Measurements from ENCODE around the gene PNMA8B.
"Not testable (repeated sequence)": the region's sequence is repeated elsewhere in the genome, so short reads cannot be mapped to it uniquely, and the experiment has no call there.

Gene PNMA8B

DNA sequence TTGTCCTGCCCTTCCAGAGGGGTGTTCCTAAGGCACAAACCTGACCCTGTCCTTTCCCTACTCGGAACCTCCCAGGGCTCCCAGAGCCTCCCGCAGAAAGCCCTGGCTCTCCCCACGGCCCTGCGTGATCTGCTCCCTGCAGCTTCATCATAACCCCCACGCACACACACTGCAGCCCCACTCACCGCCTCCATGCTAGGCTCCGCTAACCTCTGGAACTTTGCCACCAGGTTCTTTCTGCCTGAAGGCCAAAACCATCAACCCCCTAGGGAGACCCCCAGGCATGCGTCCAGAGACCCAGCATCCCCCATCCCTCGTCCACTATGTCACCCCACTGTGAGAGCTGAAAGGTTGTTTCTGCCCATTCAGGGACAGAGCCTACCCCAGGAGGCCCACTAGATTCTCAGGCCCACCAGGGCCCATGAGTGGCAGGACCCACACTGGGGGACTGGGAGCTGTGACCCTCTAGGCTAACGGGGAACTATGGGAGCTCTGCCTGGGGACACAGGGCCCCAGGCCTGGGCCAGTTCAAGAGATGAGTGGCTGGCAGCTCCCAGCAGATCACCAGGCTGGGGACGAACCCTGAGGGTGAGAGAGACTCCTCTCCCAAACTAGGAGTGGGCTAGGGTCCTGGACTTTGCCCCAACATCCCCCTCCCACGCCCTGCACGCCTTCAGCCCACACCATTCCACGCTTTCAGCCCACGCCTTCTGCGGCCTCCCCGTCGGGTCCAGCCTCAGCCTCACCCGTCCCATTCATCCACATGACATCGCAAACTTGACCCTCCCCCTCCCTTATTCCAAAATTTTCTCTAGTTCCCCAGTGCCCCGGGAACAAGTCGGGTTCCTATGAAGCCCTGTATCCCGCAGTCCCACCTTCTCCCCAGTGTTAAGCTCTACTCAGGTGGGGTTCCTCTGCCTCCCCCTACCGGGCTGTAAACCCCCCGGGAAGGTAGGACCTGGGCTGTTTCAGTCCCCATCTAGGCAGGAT, 33.2 kb upstream of the PNMA8B start:
- H3K4me1 ChIP-seq (ENCODE audit: control insufficient read depth in 1 of 2, insufficient read depth in 2 of 2, low read length in 2 of 2), result peaks cover 0 to 7% of the 10 kb centered on the region in 2 donors
- peaks cover 7% of the 10 kb centered on the region for H3K27me3 ChIP-seq (ENCODE audit: low read depth, low read length)
- H3K9me3 ChIP-seq (ENCODE audit: control insufficient read depth in 1 of 2, low read length in 2 of 2), result no peaks in the 10 kb centered on the region
- no peaks in the 10 kb centered on the region for H3K36me3 ChIP-seq (ENCODE audit: control insufficient read depth in 1 of 2, insufficient read depth in 2 of 2, low read length in 2 of 2)
- H3K4me3 ChIP-seq (ENCODE audit: low read depth in 1 of 2, low read length in 2 of 2), result no peak overlapping the region
- no peak overlapping the region for H3K27ac ChIP-seq (ENCODE audit: low read length)

DNA sequence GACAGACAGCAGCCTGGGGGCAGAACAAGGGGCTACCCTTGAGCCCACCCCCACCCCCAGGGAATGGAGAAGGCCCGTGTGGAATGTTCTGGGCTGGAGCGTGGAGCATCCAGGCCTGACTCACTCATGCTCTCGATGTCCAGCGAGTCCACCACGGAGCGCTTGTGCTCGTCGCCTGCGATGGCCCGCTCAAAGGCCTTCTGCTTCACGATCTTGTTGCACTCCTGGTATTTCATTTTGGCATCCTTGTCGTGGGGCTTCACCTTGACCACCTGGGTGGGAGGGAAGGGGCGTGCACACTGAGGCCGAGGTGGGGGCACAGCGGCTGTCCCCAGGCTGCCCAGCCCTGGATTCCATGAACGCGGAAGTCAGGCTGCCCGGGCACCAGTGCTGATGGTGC, 31.1 kb upstream of the PNMA8B start:
- H3K4me1 ChIP-seq (ENCODE audit: control insufficient read depth in 1 of 2, insufficient read depth in 2 of 2, low read length in 2 of 2), result not testable (repeated sequence)

DNA sequence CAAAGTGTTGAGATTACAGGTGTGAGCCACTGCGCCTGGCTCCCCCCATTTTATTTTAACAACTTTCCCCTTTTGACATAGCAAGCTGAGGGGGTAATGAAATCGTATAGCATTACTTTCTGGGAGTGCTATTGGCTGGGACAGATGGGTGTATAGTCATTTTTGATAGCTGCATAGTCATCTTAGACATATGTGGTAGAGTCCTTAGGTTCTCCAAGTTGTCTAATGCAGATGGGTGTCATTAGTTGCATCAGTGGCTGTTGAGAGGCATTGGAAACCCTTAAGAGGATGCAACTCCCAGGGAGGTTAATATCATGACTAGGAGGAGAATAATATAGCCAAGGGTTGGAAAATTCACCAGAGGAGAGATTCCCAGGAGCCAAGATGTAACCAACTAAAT, 28.6 kb upstream of the PNMA8B start:
- H3K9me3 ChIP-seq (ENCODE audit: control insufficient read depth in 1 of 2, low read length in 2 of 2), result no peaks in the 10 kb centered on the region
- H3K27me3 ChIP-seq (ENCODE audit: low read depth, low read length), result peaks cover 6% of the 10 kb centered on the region
- H3K4me1 ChIP-seq (ENCODE audit: control insufficient read depth in 1 of 2, insufficient read depth in 2 of 2, low read length in 2 of 2), result peaks cover 0 to 3% of the 10 kb centered on the region in 2 donors
- no peak overlapping the region for H3K4me3 ChIP-seq (ENCODE audit: low read depth in 1 of 2, low read length in 2 of 2)
- H3K27ac ChIP-seq (ENCODE audit: low read length), result no peak overlapping the region
- no peaks in the 10 kb centered on the region for H3K36me3 ChIP-seq (ENCODE audit: control insufficient read depth in 1 of 2, insufficient read depth in 2 of 2, low read length in 2 of 2)

More for the DNA sequence above, 31.1 kb upstream of the PNMA8B start:
- H3K27me3 ChIP-seq (ENCODE audit: low read depth, low read length); H3K36me3 ChIP-seq (ENCODE audit: control insufficient read depth in 1 of 2, insufficient read depth in 2 of 2, low read length in 2 of 2); H3K4me3 ChIP-seq (ENCODE audit: low read depth in 1 of 2, low read length in 2 of 2); H3K9me3 ChIP-seq (ENCODE audit: control insufficient read depth in 1 of 2, low read length in 2 of 2); H3K27ac ChIP-seq (ENCODE audit: low read length): not testable (repeated sequence)

DNA sequence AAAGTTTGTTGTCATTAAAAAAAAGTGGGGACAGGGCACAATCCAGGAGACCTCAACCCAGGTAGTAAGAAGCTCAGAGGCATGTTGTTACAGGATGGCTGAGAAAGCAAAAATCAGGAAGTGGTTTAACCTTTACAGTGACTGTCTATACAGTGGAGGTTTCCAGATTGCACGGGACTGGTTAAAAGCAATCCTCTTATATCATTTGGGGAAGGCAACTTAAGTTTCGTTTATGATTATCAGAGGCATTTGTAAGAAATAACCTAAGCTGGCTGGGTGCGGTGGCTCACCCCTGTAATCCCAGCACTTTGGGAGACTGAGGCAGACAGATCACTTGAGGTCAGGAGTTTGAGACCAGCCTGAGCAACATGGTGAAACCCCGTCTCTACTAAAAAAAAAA, 27.3 kb upstream of the PNMA8B start:
- not testable (repeated sequence) for H3K36me3 ChIP-seq (ENCODE audit: control insufficient read depth in 1 of 2, insufficient read depth in 2 of 2, low read length in 2 of 2); H3K9me3 ChIP-seq (ENCODE audit: control insufficient read depth in 1 of 2, low read length in 2 of 2); H3K4me3 ChIP-seq (ENCODE audit: low read depth in 1 of 2, low read length in 2 of 2); H3K27ac ChIP-seq (ENCODE audit: low read length); H3K4me1 ChIP-seq (ENCODE audit: control insufficient read depth in 1 of 2, insufficient read depth in 2 of 2, low read length in 2 of 2); H3K27me3 ChIP-seq (ENCODE audit: low read depth, low read length)

DNA sequence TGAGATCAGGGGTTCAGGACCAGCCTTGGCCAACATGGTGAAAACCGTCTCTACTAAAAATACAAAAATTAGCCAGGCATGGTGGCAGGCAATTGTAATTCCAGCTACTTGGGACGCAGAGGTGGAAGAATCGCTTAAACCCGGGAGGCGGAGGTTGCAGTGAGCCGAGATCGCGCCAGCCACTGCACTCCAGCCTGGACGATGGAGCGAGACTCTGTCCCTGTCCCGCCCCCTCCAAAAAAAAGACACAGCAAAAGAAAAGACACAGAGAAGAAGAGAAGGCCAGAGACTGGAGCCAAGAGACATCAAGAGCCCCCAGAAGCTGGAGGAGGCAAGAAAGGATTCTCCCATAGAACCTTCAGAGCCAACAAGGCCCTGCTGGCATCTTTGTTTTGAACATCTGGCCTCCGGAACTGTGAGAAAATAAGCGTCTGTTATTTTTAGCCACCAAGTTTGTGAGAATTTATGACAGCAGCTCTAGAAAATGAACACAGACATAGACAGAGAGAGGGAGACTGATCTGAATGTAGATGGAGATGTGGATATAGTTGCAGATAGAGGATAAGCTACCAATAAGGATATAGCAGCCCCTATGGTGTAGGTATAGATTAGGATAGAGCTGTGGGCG, 25.7 kb upstream of the PNMA8B start:
- Histone ChIP-seq H3K27me3 (ENCODE audit: low read depth, low read length) (no peaks in the 10 kb centered on the region), H3K4me1 (ENCODE audit: control insufficient read depth in 1 of 2, insufficient read depth in 2 of 2, low read length in 2 of 2) (no peaks in the 10 kb centered on the region), H3K27ac (ENCODE audit: low read length) (no peak overlapping the region), H3K4me3 (ENCODE audit: low read depth in 1 of 2, low read length in 2 of 2) (no peak overlapping the region), H3K9me3 (ENCODE audit: control insufficient read depth in 1 of 2, low read length in 2 of 2) (no peaks in the 10 kb centered on the region), H3K36me3 (ENCODE audit: control insufficient read depth in 1 of 2, insufficient read depth in 2 of 2, low read length in 2 of 2) (no peaks in the 10 kb centered on the region)

DNA sequence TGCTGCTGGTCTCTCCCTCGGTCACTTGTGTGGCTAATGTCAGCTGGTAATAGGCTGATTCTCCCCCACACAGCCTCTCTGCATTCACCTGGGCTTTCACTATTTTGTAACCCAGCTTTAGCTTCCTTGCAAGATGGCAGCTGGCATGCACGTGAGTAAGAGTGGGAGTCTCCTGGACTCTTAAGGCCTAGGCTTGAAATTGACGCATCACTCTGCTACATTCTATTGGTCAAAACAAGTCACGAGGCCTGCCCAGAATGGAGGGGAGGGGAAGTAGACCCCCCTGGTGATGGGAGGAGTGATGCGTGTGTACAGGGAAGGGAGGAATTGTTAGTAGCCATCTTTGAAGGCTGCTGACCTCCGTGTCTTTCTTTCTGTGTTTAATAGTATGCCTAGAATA, 24.9 kb upstream of the PNMA8B start:
- no peaks in the 10 kb centered on the region for H3K4me1 ChIP-seq (ENCODE audit: control insufficient read depth in 1 of 2, insufficient read depth in 2 of 2, low read length in 2 of 2)
- no peaks in the 10 kb centered on the region for H3K36me3 ChIP-seq (ENCODE audit: control insufficient read depth in 1 of 2, insufficient read depth in 2 of 2, low read length in 2 of 2)

DNA sequence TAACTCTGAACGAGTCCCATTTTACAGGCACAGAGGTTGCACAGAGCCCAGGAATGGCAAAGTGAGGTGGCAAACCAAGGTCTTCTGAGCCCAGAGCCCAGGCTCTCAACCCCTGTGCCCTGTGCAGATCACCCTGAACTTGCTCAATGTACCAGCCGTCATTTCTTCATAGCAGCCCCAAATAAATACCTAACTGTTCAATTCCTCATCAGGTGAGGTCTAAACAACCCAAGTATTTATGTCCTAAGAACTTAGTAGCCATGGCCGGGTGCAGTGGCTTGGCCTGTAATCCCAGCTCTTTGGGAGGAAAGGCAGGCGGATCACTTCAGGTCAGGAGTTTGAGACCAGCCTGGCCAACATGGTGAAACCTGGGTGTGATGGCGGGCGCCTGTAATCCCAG, 21.8 kb upstream of the PNMA8B start:
- no peaks in the 10 kb centered on the region for H3K9me3 ChIP-seq (ENCODE audit: control insufficient read depth in 1 of 2, low read length in 2 of 2)
- H3K4me3 ChIP-seq (ENCODE audit: low read depth in 1 of 2, low read length in 2 of 2), result no peak overlapping the region
- H3K4me1 ChIP-seq (ENCODE audit: control insufficient read depth in 1 of 2, insufficient read depth in 2 of 2, low read length in 2 of 2), result no peaks in the 10 kb centered on the region
- H3K27me3 ChIP-seq (ENCODE audit: low read depth, low read length), result no peaks in the 10 kb centered on the region
- no peaks in the 10 kb centered on the region for H3K36me3 ChIP-seq (ENCODE audit: control insufficient read depth in 1 of 2, insufficient read depth in 2 of 2, low read length in 2 of 2)
- no peak overlapping the region for H3K27ac ChIP-seq (ENCODE audit: low read length)

More for the DNA sequence above, 24.9 kb upstream of the PNMA8B start:
- Histone ChIP-seq H3K27me3 (ENCODE audit: low read depth, low read length) (no peaks in the 10 kb centered on the region), H3K4me3 (ENCODE audit: low read depth in 1 of 2, low read length in 2 of 2) (no peak overlapping the region), H3K9me3 (ENCODE audit: control insufficient read depth in 1 of 2, low read length in 2 of 2) (no peaks in the 10 kb centered on the region), H3K27ac (ENCODE audit: low read length) (no peak overlapping the region)

DNA sequence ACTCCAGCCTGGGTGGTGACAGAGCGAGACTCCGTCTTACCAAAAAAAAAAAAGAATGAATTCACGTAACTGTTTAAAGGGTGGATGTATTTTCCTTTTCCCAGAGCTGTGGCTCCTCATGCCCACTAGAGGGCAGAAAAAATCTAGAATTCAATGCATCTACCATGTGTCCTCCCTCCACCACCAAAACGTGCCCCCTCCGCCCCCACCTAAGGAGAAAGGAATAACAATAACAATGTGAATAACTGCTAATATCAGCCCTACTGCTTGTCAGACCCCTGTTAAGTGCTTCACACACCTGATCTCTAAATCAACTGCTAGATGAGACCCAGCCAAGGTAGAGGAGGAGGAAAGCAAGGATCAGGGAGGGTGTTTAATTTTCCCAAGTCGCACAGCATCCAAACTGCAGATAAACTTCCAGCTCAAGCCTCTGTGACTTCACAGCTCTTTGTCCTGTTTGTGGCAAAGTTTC, 20.2 kb upstream of the PNMA8B start:
- H3K4me3 ChIP-seq (ENCODE audit: low read depth in 1 of 2, low read length in 2 of 2), result no peak overlapping the region
- H3K9me3 ChIP-seq (ENCODE audit: control insufficient read depth in 1 of 2, low read length in 2 of 2), result peaks cover 5 to 7% of the 10 kb centered on the region in 2 donors
- H3K27ac ChIP-seq (ENCODE audit: low read length), result no peak overlapping the region
- H3K4me1 ChIP-seq (ENCODE audit: control insufficient read depth in 1 of 2, insufficient read depth in 2 of 2, low read length in 2 of 2), result no peaks in the 10 kb centered on the region
- no peaks in the 10 kb centered on the region for H3K27me3 ChIP-seq (ENCODE audit: low read depth, low read length)
- H3K36me3 ChIP-seq (ENCODE audit: control insufficient read depth in 1 of 2, insufficient read depth in 2 of 2, low read length in 2 of 2), result no peaks in the 10 kb centered on the region

DNA sequence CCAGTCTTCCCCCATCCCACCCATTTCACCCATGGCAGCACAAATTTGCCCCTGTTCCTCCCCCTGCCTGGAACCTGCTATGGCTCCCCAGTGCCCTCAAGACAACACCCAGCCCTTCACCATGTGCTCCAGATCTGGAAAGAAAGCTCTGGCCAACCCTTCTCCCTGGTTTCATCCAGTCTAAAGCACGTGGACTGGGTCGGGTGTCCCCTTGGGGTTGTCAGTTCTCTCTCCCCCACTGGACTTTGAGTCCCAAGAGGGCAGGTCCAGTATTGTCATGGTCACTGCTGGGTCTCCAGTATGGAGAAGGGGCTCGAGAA, 19.6 kb upstream of the PNMA8B start:
- H3K9me3 ChIP-seq (ENCODE audit: control insufficient read depth in 1 of 2, low read length in 2 of 2), result peaks cover 5 to 8% of the 10 kb centered on the region in 2 donors
- no peaks in the 10 kb centered on the region for H3K27me3 ChIP-seq (ENCODE audit: low read depth, low read length)
- no peaks in the 10 kb centered on the region for H3K36me3 ChIP-seq (ENCODE audit: control insufficient read depth in 1 of 2, insufficient read depth in 2 of 2, low read length in 2 of 2)
- H3K27ac ChIP-seq (ENCODE audit: low read length), result no peak overlapping the region
- H3K4me1 ChIP-seq (ENCODE audit: control insufficient read depth in 1 of 2, insufficient read depth in 2 of 2, low read length in 2 of 2), result no peaks in the 10 kb centered on the region
- H3K4me3 ChIP-seq (ENCODE audit: low read depth in 1 of 2, low read length in 2 of 2), result no peak overlapping the region

DNA sequence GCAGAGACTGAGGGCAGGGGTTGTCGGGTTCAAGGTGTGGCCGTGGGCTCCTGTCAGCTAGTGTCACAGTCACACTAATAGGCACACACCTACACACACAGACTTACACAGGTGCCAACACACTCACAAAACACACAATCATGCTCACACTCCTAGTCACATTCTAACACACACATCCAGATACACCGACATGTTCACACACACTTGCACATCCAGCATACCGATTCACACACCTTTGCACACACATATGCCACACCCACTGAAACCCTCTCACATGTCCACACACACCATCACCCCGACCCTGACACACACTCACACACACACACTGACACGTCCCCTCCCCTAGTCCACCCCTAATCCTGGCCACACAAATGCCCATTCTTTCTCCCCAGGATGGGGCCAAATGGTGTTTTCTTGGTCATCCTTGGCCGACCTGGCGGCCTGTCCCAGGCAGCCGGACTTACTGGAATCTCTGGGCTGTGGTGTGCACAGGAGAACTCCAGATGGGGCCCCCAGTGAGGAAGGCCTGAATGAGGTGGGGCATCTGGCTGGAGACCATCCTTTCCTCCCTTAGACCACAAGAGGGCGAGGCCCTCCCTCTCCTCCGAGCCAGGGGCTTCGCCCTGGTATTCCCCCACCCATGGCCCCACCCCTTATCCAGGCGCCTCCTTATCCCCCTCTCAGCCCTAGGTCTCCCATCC, 19.1 kb upstream of the PNMA8B start:
- no peaks in the 10 kb centered on the region for H3K4me1 ChIP-seq (ENCODE audit: control insufficient read depth in 1 of 2, insufficient read depth in 2 of 2, low read length in 2 of 2)
- no peak overlapping the region for H3K4me3 ChIP-seq (ENCODE audit: low read depth in 1 of 2, low read length in 2 of 2)
- H3K9me3 ChIP-seq (ENCODE audit: control insufficient read depth in 1 of 2, low read length in 2 of 2), result peaks cover 5 to 8% of the 10 kb centered on the region in 2 donors
- H3K27ac ChIP-seq (ENCODE audit: low read length), result no peak overlapping the region
- no peaks in the 10 kb centered on the region for H3K27me3 ChIP-seq (ENCODE audit: low read depth, low read length)
- H3K36me3 ChIP-seq (ENCODE audit: control insufficient read depth in 1 of 2, insufficient read depth in 2 of 2, low read length in 2 of 2), result no peaks in the 10 kb centered on the region

DNA sequence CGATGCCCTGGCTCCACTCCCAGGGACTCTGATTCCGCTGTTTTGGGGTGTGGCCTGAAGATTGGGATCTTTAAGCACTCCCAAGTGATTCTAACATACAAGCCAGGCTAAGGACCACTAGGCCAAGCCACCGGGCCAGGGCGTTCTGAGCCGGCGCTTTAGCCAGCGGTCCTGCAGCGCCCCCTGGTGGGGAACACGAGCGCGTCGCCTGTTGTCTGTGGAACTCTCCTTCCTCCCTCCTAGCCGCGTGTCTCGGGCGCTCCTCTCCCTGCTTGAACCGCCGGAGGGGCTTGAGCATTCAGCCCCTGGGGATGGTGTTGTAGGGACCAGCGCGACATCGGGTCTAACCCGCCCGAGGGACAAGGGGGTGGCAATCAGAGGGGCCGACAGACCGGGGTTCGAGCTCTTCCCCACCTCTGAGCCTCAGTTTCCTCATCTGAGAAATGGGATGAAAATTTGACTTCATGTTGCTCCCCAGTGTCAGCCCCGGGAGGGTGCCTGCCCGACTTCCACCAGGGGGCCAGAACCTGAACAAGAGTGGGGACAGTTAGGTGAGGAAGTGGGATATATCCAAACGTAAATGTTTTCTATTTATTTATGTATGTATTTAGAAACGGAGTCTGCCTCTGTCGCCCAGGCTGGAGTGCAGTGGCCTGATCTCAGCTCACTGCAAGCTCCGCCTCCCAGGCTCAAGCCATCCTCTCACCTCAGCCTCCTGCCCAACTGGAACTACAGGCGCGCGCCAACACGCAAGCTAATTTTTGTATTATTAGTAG, 18.0 kb upstream of the PNMA8B start:
- Histone ChIP-seq H3K27me3 (ENCODE audit: low read depth, low read length) (no peaks in the 10 kb centered on the region), H3K4me3 (ENCODE audit: low read depth in 1 of 2, low read length in 2 of 2) (no peak overlapping the region), H3K27ac (ENCODE audit: low read length) (no peak overlapping the region), H3K4me1 (ENCODE audit: control insufficient read depth in 1 of 2, insufficient read depth in 2 of 2, low read length in 2 of 2) (no peaks in the 10 kb centered on the region), H3K9me3 (ENCODE audit: control insufficient read depth in 1 of 2, low read length in 2 of 2) (peaks cover 5 to 8% of the 10 kb centered on the region in 2 donors), H3K36me3 (ENCODE audit: control insufficient read depth in 1 of 2, insufficient read depth in 2 of 2, low read length in 2 of 2) (no peaks in the 10 kb centered on the region)
